Stimulated activated memory B cell treated with anti-CD40 and anti-IgM and Interleukin-4, amounts not matched to agents 10 μg/mL and 1 μg/mL and 100 μg/mL, for 72 hours (primary cell): Measurements from ENCODE around the gene CDH24.

Source experiments
- ATAC-seq: fragments of 150-1000 bp; cut with Tn5 transposase; 2 replicates; pipeline ENCODE4 v1.10.0; 2021
- H3K27ac Mint-ChIP-seq: one replicate; pipeline ENCODE4 v1.8.0; 2022; ENCODE audit warnings: mild to moderate bottlenecking, mixed read lengths
- H3K27me3 Mint-ChIP-seq: one replicate; pipeline ENCODE4 v1.8.0; 2022; ENCODE audit warnings: mixed read lengths
- H3K36me3 Mint-ChIP-seq: one replicate; pipeline ENCODE4 v1.8.0; 2022; ENCODE audit warnings: mixed read lengths
- H3K4me1 Mint-ChIP-seq: one replicate; pipeline ENCODE4 v1.8.0; 2022; ENCODE audit warnings: mixed read lengths
- H3K4me3 Mint-ChIP-seq: one replicate; pipeline ENCODE4 v1.8.0; 2022; ENCODE audit warnings: mild to moderate bottlenecking, moderate library complexity, mixed read lengths
- H3K9me3 Mint-ChIP-seq: one replicate; pipeline ENCODE4 v1.8.0; 2022; ENCODE audit warnings: mixed read lengths

The CDH24 gene

DNA sequence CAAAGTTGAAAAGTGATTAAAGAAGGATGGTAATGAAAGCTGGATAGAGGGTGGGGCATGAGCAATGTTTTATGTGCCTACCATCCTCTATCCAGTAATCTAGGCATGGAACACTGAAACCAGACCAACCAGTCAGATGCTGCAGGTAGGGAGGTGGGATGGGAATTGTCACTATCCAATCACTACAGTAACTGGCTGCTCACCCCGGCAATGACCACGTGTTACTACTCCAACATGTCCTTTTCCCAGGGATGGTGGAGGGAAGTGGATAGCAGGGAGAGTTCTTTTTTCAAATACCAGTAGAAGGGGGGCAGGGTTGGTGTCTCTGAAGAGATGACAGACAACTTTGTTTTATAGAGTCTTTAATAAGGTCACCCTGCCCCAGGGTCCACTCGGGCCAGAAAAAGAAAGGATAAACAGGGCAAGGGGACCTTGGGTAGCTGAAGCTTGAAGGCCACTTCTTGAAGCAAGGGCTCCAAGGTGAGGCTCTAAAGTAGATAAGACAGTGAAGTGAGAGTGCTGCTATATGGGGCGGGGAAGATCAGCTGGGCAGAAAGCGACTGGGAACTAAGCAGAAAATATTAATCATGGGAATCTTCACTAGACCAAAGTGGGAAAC is 14.7 kb upstream of the CDH24 start:
- H3K9me3 Mint-ChIP-seq: no peaks in the 10 kb centered on the region
- no peaks in the 10 kb centered on the region for H3K27me3 Mint-ChIP-seq
- no peak for ATAC-seq
- peaks cover 27% of the 10 kb centered on the region for H3K36me3 Mint-ChIP-seq
- H3K4me3 Mint-ChIP-seq: peak overlapping the region; percentile 87
- peaks cover 40% of the 10 kb centered on the region for H3K4me1 Mint-ChIP-seq
- H3K27ac Mint-ChIP-seq: peak overlapping the region; percentile 83

DNA sequence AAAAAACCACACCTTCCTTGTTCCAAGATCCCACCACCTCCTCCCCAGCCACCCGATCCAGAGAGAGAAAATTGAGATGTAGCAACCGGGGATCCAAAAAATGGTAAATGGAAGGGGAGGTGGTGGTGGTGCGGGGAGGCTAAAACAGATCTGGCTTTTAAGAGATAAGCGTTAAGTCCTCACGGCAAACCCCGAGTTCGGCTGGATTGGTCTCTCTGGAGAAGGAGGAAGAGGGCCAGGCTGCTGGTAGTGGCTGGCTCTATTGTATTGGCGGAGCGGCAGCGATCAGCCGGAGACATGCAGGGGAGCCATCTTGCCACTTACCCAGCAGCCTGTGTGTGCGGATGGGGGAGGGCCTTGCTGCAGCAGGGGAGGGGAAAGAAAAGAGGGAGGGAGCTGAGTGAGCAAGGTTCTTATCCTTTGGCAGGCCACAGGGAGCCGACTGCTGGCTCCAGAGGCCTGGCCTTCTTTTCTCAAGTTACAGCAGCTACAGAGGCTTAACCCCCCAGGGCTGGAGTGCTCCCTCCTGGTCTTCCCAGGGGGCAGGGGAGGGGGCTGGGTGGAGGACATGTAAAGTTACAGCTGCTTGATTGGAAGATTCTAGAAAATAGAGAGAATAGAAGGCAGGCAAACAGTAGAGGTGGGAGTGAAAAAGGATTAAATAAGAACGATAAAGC is 14.1 kb upstream of the CDH24 start:
- no peaks in the 10 kb centered on the region for H3K27me3 Mint-ChIP-seq
- ATAC-seq: peak; percentile 92
- H3K36me3 Mint-ChIP-seq: peaks cover 33% of the 10 kb centered on the region
- H3K4me1 Mint-ChIP-seq: peaks cover 40% of the 10 kb centered on the region
- H3K4me3 Mint-ChIP-seq: peak overlapping the region; percentile 87
- peak overlapping the region; percentile 83 for H3K27ac Mint-ChIP-seq
- H3K9me3 Mint-ChIP-seq: no peaks in the 10 kb centered on the region

DNA sequence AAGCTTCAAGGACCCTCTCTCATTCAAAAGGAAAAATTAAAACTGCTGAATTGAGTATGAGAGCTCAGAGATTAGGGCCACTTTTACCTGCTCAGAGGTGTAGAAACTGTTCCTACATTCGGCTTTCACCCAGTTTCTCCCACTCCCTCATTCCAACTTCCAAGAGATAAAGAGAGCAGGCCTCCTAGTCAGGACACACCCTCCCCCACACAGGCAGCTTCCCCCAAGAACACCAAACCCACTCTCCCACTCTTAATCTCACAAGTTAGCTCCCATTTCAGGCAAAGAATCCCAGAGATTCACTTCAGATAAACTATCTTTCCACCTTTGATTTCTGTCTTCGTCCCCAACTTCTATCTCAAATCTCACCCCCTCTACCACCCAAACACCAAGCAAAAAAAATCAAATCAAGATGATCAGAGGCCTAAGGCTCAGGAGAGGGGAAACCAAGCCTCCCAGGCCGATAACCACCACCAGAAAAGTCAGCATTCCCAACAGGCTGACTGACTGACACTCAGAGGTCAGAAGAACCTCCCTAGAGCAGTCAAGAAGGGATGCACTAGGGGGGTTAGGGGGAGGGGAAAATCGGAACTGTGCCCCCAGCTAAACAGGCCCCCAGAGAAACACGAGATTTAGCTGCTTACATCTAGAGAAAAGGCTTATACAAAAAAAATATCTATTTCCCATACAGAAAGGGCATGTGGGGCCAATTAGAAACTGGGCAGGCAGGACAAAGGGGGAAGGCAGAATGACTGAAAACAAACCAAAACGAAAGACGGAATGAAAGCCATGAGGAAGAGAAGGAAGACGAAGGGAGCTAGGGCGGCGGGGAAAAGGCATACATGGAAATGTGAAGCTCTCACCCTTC is 13.2 kb upstream of the CDH24 start:
- Mint-ChIP-seq H3K27ac (peak overlapping the region; percentile 83), H3K9me3 (no peaks in the 10 kb centered on the region), H3K4me3 (peak overlapping the region; percentile 87), H3K4me1 (peaks cover 40% of the 10 kb centered on the region), H3K36me3 (peaks cover 39% of the 10 kb centered on the region), H3K27me3 (no peaks in the 10 kb centered on the region)
- no peak for ATAC-seq

GRCh38 chr14:23069413-23069806 is 12.1 kb upstream of the CDH24 start:
- Mint-ChIP-seq H3K36me3 (peaks cover 45% of the 10 kb centered on the region), H3K4me3 (no peak overlapping the region), H3K4me1 (peaks cover 40% of the 10 kb centered on the region), H3K9me3 (no peaks in the 10 kb centered on the region), H3K27me3 (no peaks in the 10 kb centered on the region), H3K27ac (peak overlapping the region; percentile 50)
- no peak for ATAC-seq

DNA sequence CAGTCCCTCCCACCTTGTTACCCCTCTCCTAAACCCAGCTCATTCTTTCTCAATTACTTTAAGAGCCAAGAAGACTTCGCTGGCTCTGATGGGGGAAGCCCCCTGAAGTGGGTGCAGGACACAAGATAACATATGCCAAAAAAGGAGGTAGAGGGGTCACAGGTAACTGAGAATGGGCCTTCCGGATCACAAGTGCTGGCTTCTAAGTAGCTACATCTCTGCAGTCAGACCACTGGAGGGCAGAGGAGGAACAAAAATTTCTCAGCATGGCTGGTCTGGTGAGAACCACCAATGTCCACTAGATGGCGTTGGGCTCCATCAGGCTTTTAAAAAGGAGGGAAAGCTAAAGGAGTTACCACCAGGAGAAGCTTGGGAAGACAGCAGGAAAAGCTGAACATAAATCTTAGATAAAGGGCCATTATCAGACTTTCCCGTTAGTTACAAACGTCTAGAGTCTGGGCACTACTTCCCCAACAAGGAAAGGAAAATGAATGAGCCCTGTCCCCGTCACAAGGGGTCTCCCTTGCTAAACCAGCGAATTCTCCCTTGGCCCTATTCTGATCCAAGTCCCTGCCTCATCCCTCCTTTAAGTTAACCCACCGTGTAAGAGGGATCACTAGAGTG is 11.6 kb upstream of the CDH24 start:
- H3K27ac Mint-ChIP-seq: peak overlapping the region; percentile 50
- no peaks in the 10 kb centered on the region for H3K27me3 Mint-ChIP-seq
- no peaks in the 10 kb centered on the region for H3K9me3 Mint-ChIP-seq
- peak overlapping the region; percentile 22 for H3K4me3 Mint-ChIP-seq
- H3K4me1 Mint-ChIP-seq: peaks cover 40% of the 10 kb centered on the region
- H3K36me3 Mint-ChIP-seq: peaks cover 50% of the 10 kb centered on the region
- peak; percentile 91 for ATAC-seq

DNA sequence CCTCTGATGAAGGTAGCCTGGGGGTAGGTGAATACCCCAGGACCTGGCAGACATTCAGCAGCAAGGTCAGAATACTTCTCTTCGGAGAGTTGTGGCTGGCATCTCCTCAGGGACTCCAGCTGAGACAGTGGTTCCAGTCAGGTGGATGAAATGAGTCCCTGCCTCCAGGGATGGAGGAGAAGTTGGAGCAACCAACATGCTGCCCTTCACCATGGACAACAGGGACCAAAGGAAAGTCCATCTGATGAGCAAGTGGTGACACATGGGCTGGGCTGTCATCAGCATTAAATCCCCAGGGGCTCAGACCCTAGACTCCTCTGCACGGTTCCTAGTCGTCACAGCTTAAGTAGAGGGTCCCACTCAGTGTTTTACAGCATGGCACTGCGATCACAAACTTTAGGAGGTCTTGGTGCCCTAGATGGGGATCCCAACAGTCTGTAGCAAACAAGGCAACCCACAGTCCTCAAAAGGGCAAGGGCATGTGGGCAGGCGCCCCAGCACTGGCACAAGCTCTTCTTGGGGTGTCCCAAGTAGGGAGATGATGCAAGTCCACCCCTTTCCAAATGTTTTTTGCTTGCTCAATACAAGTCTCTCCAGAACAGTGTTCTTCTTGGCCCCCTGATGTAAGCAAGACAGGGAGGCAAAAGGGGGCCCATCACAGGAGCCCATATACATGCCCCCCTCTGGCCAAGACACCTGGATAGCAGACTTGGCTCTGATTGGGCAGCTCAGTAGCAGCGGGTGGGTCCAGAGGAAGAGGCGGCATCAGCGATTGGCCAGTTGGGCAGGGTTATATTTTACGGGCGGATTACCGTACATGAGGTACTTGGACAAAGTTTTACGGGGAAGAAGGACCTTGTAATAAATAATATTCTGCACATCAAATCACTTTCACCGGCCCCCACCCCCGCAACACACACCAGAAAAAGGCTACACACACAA is 10.8 kb upstream of the CDH24 start:
- Mint-ChIP-seq H3K27me3 (no peaks in the 10 kb centered on the region), H3K36me3 (peaks cover 58% of the 10 kb centered on the region), H3K4me1 (peaks cover 40% of the 10 kb centered on the region), H3K4me3 (no peak overlapping the region), H3K27ac (peak overlapping the region; percentile 50), H3K9me3 (no peaks in the 10 kb centered on the region)
- ATAC-seq: no peak

- H3K27me3 Mint-ChIP-seq: no peaks in the 10 kb centered on the region
- H3K4me3 Mint-ChIP-seq: no peak overlapping the region
- H3K4me1 Mint-ChIP-seq: peaks cover 36% of the 10 kb centered on the region
- no peak for ATAC-seq
- peaks cover 62% of the 10 kb centered on the region for H3K36me3 Mint-ChIP-seq
- H3K9me3 Mint-ChIP-seq: no peaks in the 10 kb centered on the region
- no peak overlapping the region for H3K27ac Mint-ChIP-seq
Measured at GRCh38 chr14:23066855-23067744, 9.8 kb upstream of the CDH24 start.

DNA sequence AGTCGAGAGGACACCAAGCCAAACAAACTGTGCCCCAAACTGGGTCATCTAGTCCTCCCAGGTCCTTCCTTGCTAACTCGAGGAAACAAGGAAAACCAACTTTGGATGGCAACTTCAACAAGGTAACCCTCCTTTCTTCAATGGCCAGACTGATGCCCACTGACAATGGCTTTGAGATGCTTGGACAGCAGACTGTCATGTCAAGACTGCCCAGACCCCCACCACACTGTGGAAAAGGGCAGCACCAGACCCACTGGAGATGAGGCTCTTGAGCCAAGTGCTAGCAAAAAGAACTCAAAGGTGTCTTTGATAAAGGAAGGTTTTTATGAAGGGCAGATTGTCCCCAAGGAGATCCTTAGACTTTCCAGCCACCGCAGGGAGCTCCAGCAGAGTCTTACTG is 9.0 kb upstream of the CDH24 start:
- H3K4me1 Mint-ChIP-seq: peaks cover 29% of the 10 kb centered on the region
- no peaks in the 10 kb centered on the region for H3K9me3 Mint-ChIP-seq
- no peaks in the 10 kb centered on the region for H3K27me3 Mint-ChIP-seq
- no peak overlapping the region for H3K4me3 Mint-ChIP-seq
- ATAC-seq: no peak
- H3K27ac Mint-ChIP-seq: no peak overlapping the region
- peaks cover 58% of the 10 kb centered on the region for H3K36me3 Mint-ChIP-seq

- H3K4me3 Mint-ChIP-seq: no peak overlapping the region
- no peak overlapping the region for H3K27ac Mint-ChIP-seq
- H3K36me3 Mint-ChIP-seq: peaks cover 69% of the 10 kb centered on the region
- H3K9me3 Mint-ChIP-seq: no peaks in the 10 kb centered on the region
- H3K4me1 Mint-ChIP-seq: peaks cover 6% of the 10 kb centered on the region
- no peak for ATAC-seq
- H3K27me3 Mint-ChIP-seq: no peaks in the 10 kb centered on the region
Measured at GRCh38 chr14:23063601-23064000, 6.3 kb upstream of the CDH24 start.

DNA sequence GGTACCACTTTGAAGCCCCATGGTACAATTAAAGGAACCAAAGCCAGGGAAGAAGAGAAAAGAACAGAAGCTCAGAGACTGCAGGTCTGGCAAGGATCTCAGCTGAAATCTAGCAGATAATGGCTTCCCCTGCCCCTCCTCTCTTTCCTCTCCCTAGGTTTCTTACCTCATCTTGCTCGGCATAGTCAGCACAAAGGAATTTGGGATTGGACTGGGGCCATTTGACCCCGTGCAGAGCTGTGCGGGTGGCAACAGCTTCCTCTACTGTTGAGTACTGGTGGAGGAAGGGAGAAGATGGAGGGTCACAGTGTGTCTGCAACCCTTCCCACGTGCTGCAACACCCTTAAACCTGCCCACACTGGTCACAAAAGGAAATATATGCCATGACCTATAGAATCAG is 4.7 kb upstream of the CDH24 start:
- H3K4me3 Mint-ChIP-seq: no peak overlapping the region
- ATAC-seq: no peak
- H3K4me1 Mint-ChIP-seq: peaks cover 10% of the 10 kb centered on the region
- peaks cover 71% of the 10 kb centered on the region for H3K36me3 Mint-ChIP-seq
- no peaks in the 10 kb centered on the region for H3K9me3 Mint-ChIP-seq
- H3K27ac Mint-ChIP-seq: no peak overlapping the region
- peaks cover 3% of the 10 kb centered on the region for H3K27me3 Mint-ChIP-seq

DNA sequence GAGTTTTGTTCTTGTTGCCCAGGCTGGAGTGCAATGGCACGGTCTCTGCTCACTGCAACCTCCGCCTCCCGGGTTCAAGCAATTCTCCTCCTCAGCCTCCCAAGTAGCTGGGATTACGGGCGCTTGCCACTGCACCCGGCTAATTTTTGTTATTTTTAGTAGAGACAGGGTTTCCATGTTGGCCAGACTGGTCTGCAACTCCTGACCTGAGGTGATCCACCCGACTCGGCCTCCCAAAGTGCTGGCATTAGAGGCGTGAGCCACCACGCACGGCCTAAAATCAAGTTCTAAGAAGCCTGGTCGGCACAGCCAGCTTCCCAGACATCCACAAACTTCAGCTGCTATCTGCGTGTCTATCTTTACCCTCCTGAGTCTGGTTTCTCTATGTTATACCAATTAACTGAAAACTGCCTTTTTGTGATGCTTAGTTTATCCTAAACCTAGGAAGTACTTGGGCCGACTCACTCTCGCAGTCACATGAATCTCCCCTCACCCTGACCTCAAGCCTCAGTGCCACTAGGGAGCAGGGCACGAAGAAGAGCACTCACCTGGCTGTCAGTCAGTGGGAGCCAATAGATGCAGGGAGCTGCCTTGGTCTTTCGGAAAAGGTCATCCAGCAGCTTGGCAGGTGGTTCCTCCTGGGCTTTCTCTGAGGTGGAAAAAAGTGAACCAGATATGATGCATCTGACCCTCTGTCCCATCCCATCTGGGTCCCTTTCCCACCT is 3.4 kb upstream of the CDH24 start:
- no peaks in the 10 kb centered on the region for H3K9me3 Mint-ChIP-seq
- ATAC-seq: no peak
- peaks cover 23% of the 10 kb centered on the region for H3K4me1 Mint-ChIP-seq
- H3K36me3 Mint-ChIP-seq: peaks cover 60% of the 10 kb centered on the region
- no peak overlapping the region for H3K4me3 Mint-ChIP-seq
- no peak overlapping the region for H3K27ac Mint-ChIP-seq
- H3K27me3 Mint-ChIP-seq: peaks cover 12% of the 10 kb centered on the region

DNA sequence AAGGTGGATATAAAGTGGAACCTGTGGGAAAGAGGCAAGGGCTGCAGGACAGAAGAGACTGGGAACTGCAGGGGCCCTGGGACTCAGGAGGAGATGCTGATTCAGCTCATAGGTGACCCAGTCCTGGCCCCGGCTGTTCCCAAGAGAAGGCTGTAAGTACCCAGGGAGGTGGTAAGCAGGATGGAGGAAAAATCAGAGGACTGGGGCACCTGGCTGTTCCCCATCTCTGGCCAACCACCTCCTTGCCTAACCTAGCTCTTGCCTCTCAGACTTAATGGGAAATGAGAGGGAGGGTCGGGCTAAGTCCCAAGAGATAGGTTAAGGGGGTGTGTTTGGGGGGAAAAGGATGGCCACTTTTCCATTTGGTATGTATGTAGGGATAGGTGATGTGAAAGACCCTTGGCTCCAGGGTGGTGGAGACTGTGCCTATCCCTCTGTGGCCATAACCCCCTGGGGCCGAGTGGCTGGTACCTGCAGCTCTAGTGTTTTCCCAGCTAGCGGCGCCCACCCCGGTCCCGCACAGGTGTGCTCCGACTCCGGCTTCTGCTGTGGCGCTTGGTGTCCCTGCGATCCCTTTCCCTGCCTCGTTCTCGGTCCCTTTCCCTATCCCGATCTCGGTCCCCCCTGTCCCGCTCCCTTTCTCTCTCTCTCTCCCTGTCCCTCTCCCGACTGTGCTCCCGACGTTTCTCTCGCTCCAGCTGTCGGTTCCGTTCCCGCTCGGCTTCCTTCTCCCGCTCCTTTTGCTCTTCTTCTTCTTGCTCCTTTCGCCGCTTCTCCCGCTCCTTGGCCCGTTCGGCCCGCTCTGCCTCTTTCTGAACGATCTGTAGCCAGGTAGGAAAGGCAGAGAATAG is 1.6 kb upstream of the CDH24 start:
- peak overlapping the region; percentile 0 for H3K4me3 Mint-ChIP-seq
- no peak for ATAC-seq
- H3K4me1 Mint-ChIP-seq: peaks cover 25% of the 10 kb centered on the region
- no peak overlapping the region for H3K27ac Mint-ChIP-seq
- H3K9me3 Mint-ChIP-seq: no peaks in the 10 kb centered on the region
- peaks cover 42% of the 10 kb centered on the region for H3K36me3 Mint-ChIP-seq
- H3K27me3 Mint-ChIP-seq: peaks cover 12% of the 10 kb centered on the region
